ENCODE results near the gene ERBB3. TPM values are rescaled to one million over a fixed set of nuclear protein-coding genes. Genes with fewer than 3 reads are reported as not detected.
A peak's percentile ranks its signal among the peaks of the same experiment; 100 is the strongest.
"Not testable (repeated sequence)": the region's sequence is repeated elsewhere in the genome, so short reads cannot be mapped to it uniquely, and the experiment has no call there.

Gene ERBB3
- total RNA-seq, 1 experiment from 2014 or later, result 56.5 TPM

- Histone ChIP-seq H4K91ac (ENCODE audit: insufficient read length, low read depth, low read length) (no peak within 1 kb of the TSS), H3K27me3 (ENCODE audit: insufficient read depth, low read length) (no peaks in the 10 kb centered on the region), H2AFZ (ENCODE audit: low read length) (peak within 1 kb of the TSS; percentile 96), H2BK12ac (ENCODE audit: insufficient read length, low read depth, low read length) (peak within 1 kb of the TSS; percentile 64), H3K56ac (ENCODE audit: insufficient read length, low read depth, low read length) (peak within 1 kb of the TSS; percentile 99), H3K4me2 (ENCODE audit: insufficient read depth, insufficient read length, low read length) (peak within 1 kb of the TSS; percentile 78), H4K20me1 (ENCODE audit: control insufficient read depth, insufficient read depth, insufficient read length) (no peaks in the 10 kb centered on the region), H3K79me1 (ENCODE audit: insufficient read depth, low read depth, low read length, poor library complexity, severe bottlenecking) (no peaks in the 10 kb centered on the region), H3K9ac (ENCODE audit: extremely low read depth, insufficient read length, low read length) (peak within 1 kb of the TSS; percentile 100), H3K9me3 (ENCODE audit: control insufficient read depth, low read depth, low read length) (no peaks in the 10 kb centered on the region), H3K4ac (ENCODE audit: low read depth, low read length) (peak within 1 kb of the TSS; percentile 23; the same call in 1 of the 2 replicates), H2BK5ac (ENCODE audit: insufficient read length, low read length) (peak within 1 kb of the TSS; percentile 75), H3K14ac (ENCODE audit: insufficient read depth, low read length) (peak within 1 kb of the TSS; percentile 96; the same call in 1 of the 2 replicates), H3K4me1 (ENCODE audit: insufficient read depth, low read length) (no peaks in the 10 kb centered on the region; the same call in 1 of the 2 replicates), H3T11ph (ENCODE audit: low read length) (peak within 1 kb of the TSS; percentile 81), H2BK120ac (ENCODE audit: low read depth, low read length, poor library complexity, severe bottlenecking) (no peak within 1 kb of the TSS), H4K5ac (ENCODE audit: insufficient read length, low read depth, low read length) (peak within 1 kb of the TSS; percentile 100), H3K79me2 (ENCODE audit: insufficient read depth, low read length) (peaks cover 3% of the 10 kb centered on the region; the same call in 1 of the 2 replicates), H3K23ac (ENCODE audit: insufficient read length, low read depth, low read length) (peak within 1 kb of the TSS; percentile 91), H2AK5ac (ENCODE audit: insufficient read length, low read length) (peak within 1 kb of the TSS; percentile 68), H2BK20ac (ENCODE audit: low read depth, low read length, poor library complexity, severe bottlenecking) (no peak within 1 kb of the TSS), H3K27ac (ENCODE audit: insufficient read length, low read depth, low read length) (peak within 1 kb of the TSS; percentile 97), H3K18ac (ENCODE audit: insufficient read length, low read depth, low read length) (peak within 1 kb of the TSS; percentile 98), H4K8ac (replicated peaks; ENCODE audit: insufficient read length, low read depth, low read length) (peak within 1 kb of the TSS; percentile 94), H2BK15ac (ENCODE audit: low read depth, low read length) (0 out of 2 replicates have a peak within 1 kb of the TSS, but pooled peaks have one; percentile 38), H3K23me2 (ENCODE audit: insufficient read length, low read depth, low read length, poor library complexity, severe bottlenecking) (peaks cover 8% of the 10 kb centered on the region)
- peaks cover 25 to 27% of the 10 kb centered on the region in 2 experiments for H3K4me1 Mint-ChIP-seq
- peak within 1 kb of the TSS; percentile 97 to 98 for H3K4me3 Mint-ChIP-seq
- no peak for TF ChIP-seq CTCF (conservative IDR thresholded peaks at IDR 0.05)
- peaks cover 50 to 63% (median 54%) of the 10 kb centered on the region in 3 experiments for H3K36me3 Mint-ChIP-seq (ENCODE audit: insufficient read depth in 1 of 3, low read depth in 3 of 3)
- H3K9me3 Mint-ChIP-seq, result peaks cover 3 to 7% of the 10 kb centered on the region in 2 experiments; a peak in 2 of 5 replicates
- H3K27me3 Mint-ChIP-seq (ENCODE audit: low read depth), result peaks cover 2% of the 10 kb centered on the region; the same call in 1 of the 2 replicates
- peak within 1 kb of the TSS; percentile 99 to 100 (median 100) for H3K27ac Mint-ChIP-seq
- DNase-seq, result peak; percentile 95
- WGBS (ENCODE audit: extremely low coverage, insufficient read length, low lambda C conversion rate), result no CpG with 5 or more reads among the region's 34 CpGs
Measured at GRCh38 chr12:56116267-56117081, 36.5 kb downstream of the ERBB3 start, which contains the start of gene RPL41. RPL41 (plus strand) TSS chr12:56116633.

- Histone ChIP-seq H3K27ac (ENCODE audit: insufficient read length, low read depth, low read length) (peak overlapping the region; percentile 97), H3K4ac (ENCODE audit: low read depth, low read length) (peak overlapping the region; percentile 23; the same call in 1 of the 2 replicates), H3K18ac (ENCODE audit: insufficient read length, low read depth, low read length) (peak overlapping the region; percentile 98), H3K23ac (ENCODE audit: insufficient read length, low read depth, low read length) (peak overlapping the region; percentile 91), H3K14ac (ENCODE audit: insufficient read depth, low read length) (peak overlapping the region; percentile 66; the same call in 1 of the 2 replicates), H3K4me2 (ENCODE audit: insufficient read depth, insufficient read length, low read length) (peak overlapping the region; percentile 78), H2BK5ac (ENCODE audit: insufficient read length, low read length) (peak overlapping the region; percentile 75), H3K56ac (ENCODE audit: insufficient read length, low read depth, low read length) (peak overlapping the region; percentile 99), H4K5ac (ENCODE audit: insufficient read length, low read depth, low read length) (peak overlapping the region; percentile 100), H4K8ac (replicated peaks; ENCODE audit: insufficient read length, low read depth, low read length) (peak overlapping the region; percentile 94), H3K9ac (ENCODE audit: extremely low read depth, insufficient read length, low read length) (peak overlapping the region; percentile 100)
- H3K27me3 ChIP-seq (ENCODE audit: insufficient read depth, low read length); H3K23me2 ChIP-seq (ENCODE audit: insufficient read length, low read depth, low read length, poor library complexity, severe bottlenecking); H2BK20ac ChIP-seq (ENCODE audit: low read depth, low read length, poor library complexity, severe bottlenecking); H2BK120ac ChIP-seq (ENCODE audit: low read depth, low read length, poor library complexity, severe bottlenecking); H2AFZ ChIP-seq (ENCODE audit: low read length); H3K79me1 ChIP-seq (ENCODE audit: insufficient read depth, low read depth, low read length, poor library complexity, severe bottlenecking); H4K20me1 ChIP-seq (ENCODE audit: control insufficient read depth, insufficient read depth, insufficient read length); H3K9me3 Mint-ChIP-seq; H3T11ph ChIP-seq (ENCODE audit: low read length); H2BK12ac ChIP-seq (ENCODE audit: insufficient read length, low read depth, low read length); H3K79me2 ChIP-seq (ENCODE audit: insufficient read depth, low read length); H2AK5ac ChIP-seq (ENCODE audit: insufficient read length, low read length); H2BK15ac ChIP-seq (ENCODE audit: low read depth, low read length); H3K4me1 ChIP-seq (ENCODE audit: insufficient read depth, low read length); H4K91ac ChIP-seq (ENCODE audit: insufficient read length, low read depth, low read length); H3K9me3 ChIP-seq (ENCODE audit: control insufficient read depth, low read depth, low read length); DNase-seq; H3K27me3 Mint-ChIP-seq (ENCODE audit: low read depth): not testable (repeated sequence)
- Mint-ChIP-seq H3K4me1 (peaks cover 25 to 27% of the 10 kb centered on the region in 2 experiments), H3K27ac (peak overlapping the region; percentile 99 to 100 (median 100)), H3K36me3 (ENCODE audit: insufficient read depth in 1 of 3, low read depth in 3 of 3) (peaks cover 45 to 63% (median 55%) of the 10 kb centered on the region in 3 experiments), H3K4me3 (peak overlapping the region; percentile 97 to 98)
- WGBS (ENCODE audit: extremely low coverage, insufficient read length, low lambda C conversion rate), result no CpG with 5 or more reads among the region's 16 CpGs
Measured at GRCh38 chr12:56117082-56117706, 37.2 kb downstream of the ERBB3 start.
